Vagina (tissue), 2 donors: ENCODE results near the gene ABHD16B. TPM values are rescaled to one million over a fixed set of nuclear protein-coding genes. Genes with fewer than 3 reads are reported as not detected.

Experiments used
- DNase-seq, 2 donors: peaks; one replicate each; pipeline ENCODE4 v3.0.0-alpha.2; 2017; ENCODE audit errors: extremely low spot score in 2 of 2
- H3K27ac ChIP-seq: fragments of 200-600 bp; sonication (generic); one replicate; pipeline ENCODE4 v1.5.1; 2019
- H3K27me3 ChIP-seq: fragments of 200-600 bp; sonication (generic); one replicate; pipeline ENCODE4 v1.5.1; 2019
- H3K36me3 ChIP-seq, 2 donors: fragments of 200-600 bp; sonication (generic); one replicate each; pipeline ENCODE4 v1.5.1; 2017 to 2019
- H3K4me1 ChIP-seq: fragments of 200-600 bp; sonication (generic); one replicate; pipeline ENCODE4 v1.5.1; 2019
- H3K4me3 ChIP-seq, 2 donors: fragments of 200-600 bp; sonication (generic); 1 replicate in 1 of 2; 2 replicates in 1 of 2; pipeline ENCODE4 v1.5.1; 2016 to 2019
- H3K9me3 ChIP-seq: fragments of 200-600 bp; sonication (generic); one replicate; pipeline ENCODE4 v1.5.1; 2019
- CTCF ChIP-seq, 3 experiments: fragments of 450-650 bp in 2 of 3; fragments of 200-600 bp in 1 of 3; sonication (generic) in 1 of 3; IDR thresholded peaks; one replicate each; pipeline ENCODE4 v1.5.1; 2017 to 2019; ENCODE audit warnings: antibody characterized with exemption in 3 of 3, mild to moderate bottlenecking in 2 of 3, moderate library complexity in 2 of 3
- POLR2A ChIP-seq, 2 donors: fragments of 450-650 bp; IDR thresholded peaks; one replicate each; pipeline ENCODE4 v1.6.1; 2017; ENCODE audit warnings: antibody characterized with exemption in 2 of 2, mild to moderate bottlenecking in 2 of 2, moderate library complexity in 2 of 2
- POLR2AphosphoS5 ChIP-seq, 2 donors: sonication (generic); formaldehyde crosslinking; IDR thresholded peaks; one replicate each; pipeline ENCODE4 v1.9.0; 2017; ENCODE audit warnings: antibody characterized with exemption in 2 of 2, mild to moderate bottlenecking in 2 of 2, low read depth in 1 of 2; ENCODE audit not compliant: insufficient read depth in 1 of 2
- intact Hi-C: fragments of 100-400 bp; cut with DNase I; formaldehyde crosslinking; loops from one replicate; pipeline ENCODE4 v1.15.1; 2023
- total RNA-seq: library from RNA; depleted of rRNA; stranded (reverse); fragments of >200 nt; gene quantifications from one replicate; pipeline ENCODE4 v1.2.3, GENCODE V29; 2016

ABHD16B gene
- total RNA-seq, 1 donor from 2014 or later, result not detected

- no peaks in the 10 kb centered on the region for H3K9me3 ChIP-seq
- no peak for DNase-seq
- no peaks in the 10 kb centered on the region for H3K36me3 ChIP-seq
- peaks cover 26% of the 10 kb centered on the region for H3K4me1 ChIP-seq
- no peak for TF ChIP-seq POLR2AphosphoS5 (IDR thresholded peaks at IDR 0.05; ENCODE audit: insufficient read depth in 1 of 2, low read depth in 1 of 2)
- no peak for TF ChIP-seq CTCF (IDR thresholded peaks at IDR 0.05)
- TF ChIP-seq POLR2A (IDR thresholded peaks at IDR 0.05), result no peak
- H3K27ac ChIP-seq, result no peak overlapping the region
- H3K4me3 ChIP-seq, result no peak overlapping the region
- intact Hi-C loops, result no loop called here
- H3K27me3 ChIP-seq, result no peaks in the 10 kb centered on the region
These were observed 23.8 kb upstream of the ABHD16B start for GRCh38 chr20:63837479-63837878.

GRCh38 chr20:63839620-63840019, 21.7 kb upstream of the ABHD16B start:
- Histone ChIP-seq H3K4me3 (no peak overlapping the region), H3K27me3 (no peaks in the 10 kb centered on the region), H3K36me3 (no peaks in the 10 kb centered on the region), H3K9me3 (no peaks in the 10 kb centered on the region), H3K4me1 (peaks cover 11% of the 10 kb centered on the region), H3K27ac (no peak overlapping the region)
- intact Hi-C loops, result no loop called here
- TF ChIP-seq POLR2A (IDR thresholded peaks at IDR 0.05), result no peak
- no peak for TF ChIP-seq POLR2AphosphoS5 (IDR thresholded peaks at IDR 0.05; ENCODE audit: insufficient read depth in 1 of 2, low read depth in 1 of 2)
- no peak for TF ChIP-seq CTCF (IDR thresholded peaks at IDR 0.05)
- no peak for DNase-seq

- intact Hi-C loops, result no loop called here
- Histone ChIP-seq H3K27ac (no peak overlapping the region), H3K9me3 (no peaks in the 10 kb centered on the region), H3K36me3 (no peaks in the 10 kb centered on the region), H3K4me3 (no peak overlapping the region), H3K4me1 (peaks cover 10% of the 10 kb centered on the region), H3K27me3 (no peaks in the 10 kb centered on the region)
- no peak for TF ChIP-seq POLR2AphosphoS5 (IDR thresholded peaks at IDR 0.05; ENCODE audit: insufficient read depth in 1 of 2, low read depth in 1 of 2)
- no peak for TF ChIP-seq POLR2A (IDR thresholded peaks at IDR 0.05)
- TF ChIP-seq CTCF (IDR thresholded peaks at IDR 0.05), result no peak
- no peak for DNase-seq
These were observed 20.9 kb upstream of the ABHD16B start for GRCh38 chr20:63840405-63840828.

- Histone ChIP-seq H3K36me3 (no peaks in the 10 kb centered on the region), H3K9me3 (no peaks in the 10 kb centered on the region), H3K27ac (no peak overlapping the region), H3K4me3 (no peak overlapping the region), H3K27me3 (no peaks in the 10 kb centered on the region), H3K4me1 (peaks cover 21% of the 10 kb centered on the region)
- TF ChIP-seq POLR2A (IDR thresholded peaks at IDR 0.05), result no peak
- no peak for TF ChIP-seq POLR2AphosphoS5 (IDR thresholded peaks at IDR 0.05; ENCODE audit: insufficient read depth in 1 of 2, low read depth in 1 of 2)
- TF ChIP-seq CTCF (IDR thresholded peaks at IDR 0.05), result no peak
- intact Hi-C loops, result no loop called here
- DNase-seq, result no peak
These were observed 19.0 kb upstream of the ABHD16B start for GRCh38 chr20:63842258-63842657.

- intact Hi-C loops, result no loop called here
- Histone ChIP-seq H3K4me1 (peaks cover 31% of the 10 kb centered on the region), H3K27me3 (no peaks in the 10 kb centered on the region), H3K9me3 (no peaks in the 10 kb centered on the region), H3K27ac (no peak overlapping the region), H3K4me3 (no peak overlapping the region), H3K36me3 (no peaks in the 10 kb centered on the region)
- DNase-seq, result no peak
- TF ChIP-seq POLR2AphosphoS5 (IDR thresholded peaks at IDR 0.05; ENCODE audit: insufficient read depth in 1 of 2, low read depth in 1 of 2), result no peak
- TF ChIP-seq POLR2A (IDR thresholded peaks at IDR 0.05), result no peak
These were observed 18.1 kb upstream of the ABHD16B start for GRCh38 chr20:63843222-63843621.
